Liver (tissue), 9 donors: ENCODE data around the gene TTLL12. TPM values are rescaled to one million over a fixed set of nuclear protein-coding genes. Genes with fewer than 3 reads are reported as not detected.
A peak's percentile ranks its signal among the peaks of the same experiment; 100 is the strongest.

Source experiments
- DNase-seq: peaks from one replicate; pipeline ENCODE4 v3.0.0-alpha.2; 2017; ENCODE audit warnings: low spot score
- H3K27ac ChIP-seq, 2 donors: one replicate each; pipeline ENCODE4 v1.7.0; 2013; ENCODE audit warnings: inconsistent platforms in 2 of 2, low read length in 2 of 2, control low read depth in 1 of 2, low read depth in 1 of 2, mild to moderate bottlenecking in 1 of 2
- H3K27me3 ChIP-seq, 4 donors: one replicate each; pipeline versions ENCODE4 v1.6.1 to v1.7.0; 2013; ENCODE audit warnings: low read length in 3 of 4, inconsistent platforms in 1 of 4, mild to moderate bottlenecking in 1 of 4, moderate library complexity in 1 of 4; ENCODE audit not compliant: control insufficient read depth in 4 of 4, insufficient read depth in 4 of 4
- H3K36me3 ChIP-seq, 4 donors: one replicate each; pipeline versions ENCODE4 v1.6.1 to v1.7.0; 2013; ENCODE audit warnings: low read length in 3 of 4, mild to moderate bottlenecking in 3 of 4, low read depth in 1 of 4, moderate library complexity in 1 of 4; ENCODE audit not compliant: control insufficient read depth in 4 of 4, insufficient read depth in 3 of 4
- H3K4me1 ChIP-seq, 4 donors: one replicate each; pipeline versions ENCODE4 v1.6.1 to v1.7.0; 2013; ENCODE audit warnings: low read length in 3 of 4, mild to moderate bottlenecking in 3 of 4, moderate library complexity in 1 of 4; ENCODE audit not compliant: control insufficient read depth in 4 of 4, insufficient read depth in 4 of 4
- H3K4me3 ChIP-seq, 3 donors: one replicate each; pipeline versions ENCODE4 v1.6.1 to v1.7.0; 2013; ENCODE audit warnings: low read length in 3 of 3, control low read depth in 1 of 3, low read depth in 1 of 3, mild to moderate bottlenecking in 1 of 3
- H3K9ac ChIP-seq, 2 donors: one replicate each; pipeline ENCODE4 v1.7.0; 2013; ENCODE audit warnings: low read length in 2 of 2, mild to moderate bottlenecking in 2 of 2, moderate library complexity in 2 of 2, control low read depth in 1 of 2, low read depth in 1 of 2
- H3K9me3 ChIP-seq, 4 donors: one replicate each; pipeline versions ENCODE4 v1.6.1 to v1.7.0; 2013; ENCODE audit warnings: low read length in 3 of 4; ENCODE audit not compliant: control insufficient read depth in 4 of 4
- ATF3 ChIP-seq: IDR thresholded peaks from 2 replicates; pipeline ENCODE4 v1.6.1; 2016; ENCODE audit warnings: antibody characterized with exemption
- CTCF ChIP-seq: fragments of 150-350 bp; IDR thresholded peaks from 2 replicates; pipeline ENCODE4 v1.5.1; 2017; ENCODE audit warnings: improper control_type of control experiment, low read depth, low read length; ENCODE audit not compliant: missing input control
- FOXA2 ChIP-seq: IDR thresholded peaks from 2 replicates; pipeline ENCODE4 v1.6.1; 2016; ENCODE audit warnings: antibody characterized with exemption
- GABPA ChIP-seq, 2 donors: IDR thresholded peaks in 1 of 2; conservative IDR thresholded peaks in 1 of 2; 2 replicates each; pipeline ENCODE4 v1.6.1; 2016; ENCODE audit warnings: antibody characterized with exemption in 2 of 2, mild to moderate bottlenecking in 1 of 2, moderate library complexity in 1 of 2
- HNF4A ChIP-seq, 2 donors: conservative IDR thresholded peaks; 2 replicates each; pipeline ENCODE4 v1.6.1; 2016; ENCODE audit warnings: antibody characterized with exemption in 2 of 2, mild to moderate bottlenecking in 2 of 2
- JUND ChIP-seq, 2 donors: IDR thresholded peaks; 2 replicates each; pipeline ENCODE4 v1.6.1; 2016; ENCODE audit warnings: antibody characterized with exemption in 2 of 2
- MAX ChIP-seq: IDR thresholded peaks from 2 replicates; pipeline ENCODE4 v1.6.1; 2016; ENCODE audit warnings: antibody characterized with exemption
- NR2F2 ChIP-seq: IDR thresholded peaks from 2 replicates; pipeline ENCODE4 v1.6.1; 2016; ENCODE audit warnings: antibody characterized with exemption
- RAD21 ChIP-seq, 2 donors: IDR thresholded peaks; 2 replicates each; pipeline ENCODE4 v1.6.1; 2016; ENCODE audit warnings: antibody characterized with exemption in 2 of 2, mild to moderate bottlenecking in 2 of 2
- REST ChIP-seq: IDR thresholded peaks from 2 replicates; pipeline ENCODE4 v1.6.1; 2016; ENCODE audit warnings: antibody characterized with exemption, mild to moderate bottlenecking
- RXRA ChIP-seq, 2 donors: IDR thresholded peaks; 2 replicates each; pipeline ENCODE4 v1.6.1; 2017 to 2018; ENCODE audit warnings: antibody characterized with exemption in 2 of 2, mild to moderate bottlenecking in 1 of 2
- SP1 ChIP-seq: IDR thresholded peaks from 2 replicates; pipeline ENCODE4 v1.6.1; 2018; ENCODE audit warnings: antibody characterized with exemption, mild to moderate bottlenecking
- TAF1 ChIP-seq: conservative IDR thresholded peaks from 2 replicates; pipeline ENCODE4 v1.6.1; 2016; ENCODE audit warnings: antibody characterized with exemption, mild to moderate bottlenecking
- YY1 ChIP-seq: IDR thresholded peaks from 2 replicates; pipeline ENCODE4 v1.6.1; 2016; ENCODE audit warnings: antibody characterized with exemption, mild to moderate bottlenecking
- ZBTB33 ChIP-seq: IDR thresholded peaks from 2 replicates; pipeline ENCODE4 v1.6.1; 2016; ENCODE audit warnings: antibody characterized with exemption
- WGBS: extraction: QIAGEN DNeasy Blood & Tissue Kit; methylation state at CpG from one replicate; pipeline ENCODE4 v1.1.7; 2013; 5-methylcytosine and 5-hydroxymethylcytosine counted together
- polyA plus RNA-seq, 2 donors: library from polyadenylated mRNA; stranded (reverse) in 1 of 2; unstranded in 1 of 2; fragments of 200-250 nt in 1 of 2; fragments of >200 nt in 1 of 2; fragmentation: Nextera tagmentation in 1 of 2; extraction: Ambion mirVana in 1 of 2; gene quantifications; one replicate each; pipeline versions ENCODE4 v1.2.1 to v1.2.3, GENCODE V29; 2013 to 2015
- total RNA-seq, 2 donors: library from RNA; depleted of rRNA; stranded (reverse); fragments of >200 nt; gene quantifications; one replicate each; pipeline ENCODE4 v1.2.3, GENCODE V29; 2014
- donor health status: healthy.
- donor health status: healthy.
- donor health status: healthy.
- donor health status: healthy.
- donor health status: healthy.

Gene TTLL12
- total and polyA plus RNA-seq, 4 donors = 13.7 to 43.9 (median 20.5) TPM

GRCh38 chr22:43232445-43232844 lies 45.5 kb upstream of the TTLL12 start:
- peak overlapping the region; percentile 13 to 39 for H3K9ac ChIP-seq
- H3K4me3 ChIP-seq = no peak overlapping the region
- H3K9me3 ChIP-seq = no peaks in the 10 kb centered on the region
- no peak for DNase-seq
- H3K4me1 ChIP-seq = peaks cover 13 to 61% (median 37%) of the 10 kb centered on the region in 4 donors
- WGBS = 50% methylated on average over 8 of the region's 8 CpGs
- no peaks in the 10 kb centered on the region for H3K36me3 ChIP-seq
- peak overlapping the region; percentile 79 to 96 for H3K27ac ChIP-seq
- no peaks in the 10 kb centered on the region for H3K27me3 ChIP-seq
- peak; percentile 66 for TF ChIP-seq SP1
- no peak for TF ChIP-seq ATF3
- TF ChIP-seq NR2F2 = no peak
- peak; percentile 27 to 46 for TF ChIP-seq RXRA (IDR thresholded peaks at IDR 0.05)
- TF ChIP-seq JUND (IDR thresholded peaks at IDR 0.05) = peak in 1 of 2 donors; percentile 29
- no peak for TF ChIP-seq GABPA (IDR thresholded peaks at IDR 0.05 in 1 of 2, conservative IDR thresholded peaks at IDR 0.05 in 1 of 2)
- peak; percentile 52 to 54 for TF ChIP-seq HNF4A (conservative IDR thresholded peaks at IDR 0.05)

GRCh38 chr22:43231724-43232034 lies 44.7 kb upstream of the TTLL12 start:
- Histone ChIP-seq H3K27ac (no peak overlapping the region), H3K4me3 (no peak overlapping the region), H3K9ac (no peak overlapping the region), H3K27me3 (no peaks in the 10 kb centered on the region), H3K36me3 (no peaks in the 10 kb centered on the region), H3K4me1 (peaks cover 9 to 53% (median 31%) of the 10 kb centered on the region in 4 donors), H3K9me3 (no peaks in the 10 kb centered on the region)
- TF ChIP-seq JUND (IDR thresholded peaks at IDR 0.05) (no peak), YY1 (no peak), HNF4A (conservative IDR thresholded peaks at IDR 0.05) (no peak), GABPA (IDR thresholded peaks at IDR 0.05 in 1 of 2, conservative IDR thresholded peaks at IDR 0.05 in 1 of 2) (no peak), TAF1 (no peak)
- DNase-seq = no peak
- 84% methylated on average over 15 of the region's 15 CpGs for WGBS

- 27% methylated on average over 23 of the region's 23 CpGs for WGBS
- Histone ChIP-seq H3K9me3 (no peaks in the 10 kb centered on the region), H3K4me1 (peaks cover 8 to 48% (median 28%) of the 10 kb centered on the region in 4 donors), H3K27ac (no peak overlapping the region), H3K9ac (no peak overlapping the region), H3K27me3 (no peaks in the 10 kb centered on the region), H3K4me3 (no peak overlapping the region), H3K36me3 (no peaks in the 10 kb centered on the region)
- peak; percentile 73 for DNase-seq
- TF ChIP-seq RAD21 (IDR thresholded peaks at IDR 0.05) (peak; percentile 96 to 98), RXRA (IDR thresholded peaks at IDR 0.05) (no peak), CTCF (peak; percentile 96), ZBTB33 (no peak), ATF3 (no peak), GABPA (IDR thresholded peaks at IDR 0.05 in 1 of 2, conservative IDR thresholded peaks at IDR 0.05 in 1 of 2) (no peak), REST (no peak), MAX (no peak), FOXA2 (no peak)
Observed at GRCh38 chr22:43230971-43231723, 44.2 kb upstream of the TTLL12 start.
